ENCODE measurements around the gene PRPF19. TPM values are rescaled to one million over a fixed set of nuclear protein-coding genes. Genes with fewer than 3 reads are reported as not detected.

The PRPF19 gene
- total RNA-seq, 1 experiment from 2014 or later, result 115 TPM

GRCh38 chr11:60925868-60926267 is 19.5 kb upstream of the PRPF19 start:
- TF ChIP-seq, protein P1, sequence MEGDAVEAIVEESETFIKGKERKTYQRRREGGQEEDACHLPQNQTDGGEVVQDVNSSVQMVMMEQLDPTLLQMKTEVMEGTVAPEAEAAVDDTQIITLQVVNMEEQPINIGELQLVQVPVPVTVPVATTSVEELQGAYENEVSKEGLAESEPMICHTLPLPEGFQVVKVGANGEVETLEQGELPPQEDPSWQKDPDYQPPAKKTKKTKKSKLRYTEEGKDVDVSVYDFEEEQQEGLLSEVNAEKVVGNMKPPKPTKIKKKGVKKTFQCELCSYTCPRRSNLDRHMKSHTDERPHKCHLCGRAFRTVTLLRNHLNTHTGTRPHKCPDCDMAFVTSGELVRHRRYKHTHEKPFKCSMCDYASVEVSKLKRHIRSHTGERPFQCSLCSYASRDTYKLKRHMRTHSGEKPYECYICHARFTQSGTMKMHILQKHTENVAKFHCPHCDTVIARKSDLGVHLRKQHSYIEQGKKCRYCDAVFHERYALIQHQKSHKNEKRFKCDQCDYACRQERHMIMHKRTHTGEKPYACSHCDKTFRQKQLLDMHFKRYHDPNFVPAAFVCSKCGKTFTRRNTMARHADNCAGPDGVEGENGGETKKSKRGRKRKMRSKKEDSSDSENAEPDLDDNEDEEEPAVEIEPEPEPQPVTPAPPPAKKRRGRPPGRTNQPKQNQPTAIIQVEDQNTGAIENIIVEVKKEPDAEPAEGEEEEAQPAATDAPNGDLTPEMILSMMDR (IDR thresholded peaks at IDR 0.05; ENCODE audit: unreplicated experiment), result no peak
- Mint-ChIP-seq H3K4me3 (ENCODE audit: unreplicated experiment) (peak overlapping the region; percentile 79), H3K4me1 (ENCODE audit: insufficient read depth, unreplicated experiment) (peaks cover 13% of the 10 kb centered on the region), H3K36me3 (ENCODE audit: insufficient read depth, unreplicated experiment) (peaks cover 8% of the 10 kb centered on the region), H3K9me3 (ENCODE audit: unreplicated experiment) (no peaks in the 10 kb centered on the region), H3K27me3 (ENCODE audit: insufficient read depth, unreplicated experiment) (no peaks in the 10 kb centered on the region), H3K27ac (ENCODE audit: low read depth, unreplicated experiment) (peak overlapping the region; percentile 20)
- peak; percentile 85 for DNase-seq (ENCODE audit: unreplicated experiment)
- ChIA-PET CTCF (no interaction called here), POLR2A (interaction anchor here (2.5 kb wide), 1 partner anchor 9 kb away, joined by 9 read pairs; no protein-coding TSS in a partner anchor)
- intact Hi-C loops (cut with micrococcal nuclease), result no loop called here
- no TSS peak for BruUV-seq (replicated peaks)

DNA sequence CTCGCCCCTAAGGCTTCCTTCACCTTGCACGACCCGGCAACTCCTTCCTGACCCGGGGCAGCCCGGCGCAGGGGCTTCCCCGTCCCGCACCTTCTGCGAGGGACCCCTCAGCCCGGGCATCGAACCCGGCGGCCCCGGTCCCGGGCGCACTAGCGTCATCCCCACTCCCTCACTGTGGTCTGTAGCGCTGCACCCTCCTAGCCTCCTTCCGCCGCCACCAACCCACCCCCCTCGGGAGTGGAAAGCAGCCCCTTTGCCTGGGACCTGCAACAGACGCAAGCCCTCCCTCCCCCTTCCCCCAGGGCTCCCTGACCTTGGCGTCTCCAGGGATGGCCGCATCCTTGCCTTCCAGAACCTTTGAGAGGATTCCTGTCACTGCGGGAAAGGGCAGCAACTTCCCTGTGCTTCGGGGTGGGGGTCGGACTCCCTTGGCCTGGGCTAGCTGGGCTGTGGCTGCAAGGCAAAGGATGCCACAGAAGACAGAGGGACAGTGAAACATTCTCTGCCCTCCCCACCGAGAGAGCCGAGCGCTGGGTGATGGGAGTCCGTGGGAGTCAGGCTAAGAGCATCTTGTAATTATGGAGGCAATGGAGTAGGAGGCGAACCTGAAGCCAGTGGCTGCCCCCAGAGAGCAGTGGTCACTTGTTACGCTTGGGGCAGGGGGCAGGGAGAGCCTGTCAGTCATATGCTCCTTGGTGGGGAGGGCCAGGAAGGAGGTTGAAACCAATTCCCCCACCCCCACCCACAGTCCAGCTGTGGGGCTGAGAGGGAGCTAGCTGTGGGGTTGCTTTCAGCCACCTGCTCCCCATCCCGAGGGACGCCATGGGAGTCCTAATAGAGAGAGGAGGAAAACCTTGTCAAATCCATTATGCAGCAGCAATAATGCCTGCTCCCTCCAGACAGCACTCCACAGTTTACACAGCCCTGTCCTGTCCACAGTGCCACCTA is 18.8 kb upstream of the PRPF19 start:
- H3K27me3 Mint-ChIP-seq (ENCODE audit: insufficient read depth, unreplicated experiment), result no peaks in the 10 kb centered on the region
- TF ChIP-seq, protein P1 (IDR thresholded peaks at IDR 0.05; ENCODE audit: unreplicated experiment), result no peak
- H3K27ac Mint-ChIP-seq (ENCODE audit: low read depth, unreplicated experiment), result peak overlapping the region; percentile 20
- CTCF ChIA-PET, result interaction anchor here (0.5 kb wide), 1 partner anchor 262 kb away, joined by 3 read pairs; no protein-coding TSS in a partner anchor
- H3K9me3 Mint-ChIP-seq (ENCODE audit: unreplicated experiment), result no peaks in the 10 kb centered on the region
- H3K4me3 Mint-ChIP-seq (ENCODE audit: unreplicated experiment), result peak overlapping the region; percentile 79
- DNase-seq (ENCODE audit: unreplicated experiment), result no peak
- POLR2A ChIA-PET, result interaction anchor here (2.5 kb wide), 1 partner anchor 8 kb away, joined by 9 read pairs; no protein-coding TSS in a partner anchor
- BruUV-seq (replicated peaks), result no TSS peak
- H3K36me3 Mint-ChIP-seq (ENCODE audit: insufficient read depth, unreplicated experiment), result peaks cover 12% of the 10 kb centered on the region
- intact Hi-C loops (cut with micrococcal nuclease), result loop anchor here (1.0 kb wide), 1 partner anchor 10 kb away; no protein-coding TSS in a partner anchor
- peaks cover 13% of the 10 kb centered on the region for H3K4me1 Mint-ChIP-seq (ENCODE audit: insufficient read depth, unreplicated experiment)

GRCh38 chr11:60924110-60924905 is 17.9 kb upstream of the PRPF19 start, which contains the start of gene TMEM132A:
TSS of gene TMEM132A (plus strand) at chr11:60924460. CDS start at chr11:60924634, 174 bp downstream.
- H3K27ac Mint-ChIP-seq (ENCODE audit: low read depth, unreplicated experiment), result no peak within 1 kb of the TSS
- CTCF ChIA-PET, result interaction anchor here (0.5 to 0.9 kb wide), 5 partner anchors 9 to 263 kb away, joined by 3 to 5 read pairs (median 3); no protein-coding TSS in a partner anchor
- POLR2A ChIA-PET, result interaction anchor here (0.6 to 1.6 kb wide), 5 partner anchors 9 to 260 kb away, joined by 3 to 10 read pairs (median 4); partner anchors contain the start of gene TMEM109
- no TSS peak for BruUV-seq (replicated peaks)
- no peaks in the 10 kb centered on the region for H3K9me3 Mint-ChIP-seq (ENCODE audit: unreplicated experiment)
- H3K4me1 Mint-ChIP-seq (ENCODE audit: insufficient read depth, unreplicated experiment), result peaks cover 13% of the 10 kb centered on the region
- DNase-seq (ENCODE audit: unreplicated experiment), result peak; percentile 72
- H3K36me3 Mint-ChIP-seq (ENCODE audit: insufficient read depth, unreplicated experiment), result peaks cover 20% of the 10 kb centered on the region
- no peaks in the 10 kb centered on the region for H3K27me3 Mint-ChIP-seq (ENCODE audit: insufficient read depth, unreplicated experiment)
- intact Hi-C loops (cut with micrococcal nuclease), result loop anchor here (1.0 kb wide), 1 partner anchor 9 kb away; no protein-coding TSS in a partner anchor
- peak within 1 kb of the TSS; percentile 79 for H3K4me3 Mint-ChIP-seq (ENCODE audit: unreplicated experiment)
- TF ChIP-seq, protein P1 (IDR thresholded peaks at IDR 0.05; ENCODE audit: unreplicated experiment), result no peak
